VCaP (cell line): ENCODE results near the gene CD300A.

ENCODE experiments used
- H3K27ac ChIP-seq: fragments of 450-650 bp; 2 replicates; pipeline ENCODE4 v1.5.1; 2017
- CTCF ChIP-seq: fragments of 450-650 bp; conservative IDR thresholded peaks from 2 replicates; pipeline ENCODE4 v1.5.1; 2017; ENCODE audit warnings: mild to moderate bottlenecking, moderate library complexity

Gene CD300A

GRCh38 chr17:74452033-74452840 is 14.2 kb upstream of the CD300A start:
- TF ChIP-seq CTCF = no peak
- no peak overlapping the region for H3K27ac ChIP-seq

- H3K27ac ChIP-seq = peak overlapping the region; percentile 54; the same call in 1 of the 2 replicates
- TF ChIP-seq CTCF = no peak
Measured at GRCh38 chr17:74452841-74453661, 13.4 kb upstream of the CD300A start.

GRCh38 chr17:74453665-74454196 is 12.7 kb upstream of the CD300A start:
- TF ChIP-seq CTCF = no peak; the same call in 1 of the 2 replicates
- peak overlapping the region; percentile 54; the same call in 1 of the 2 replicates for H3K27ac ChIP-seq

GRCh38 chr17:74454197-74455024 is 12.0 kb upstream of the CD300A start:
- H3K27ac ChIP-seq = peak overlapping the region; percentile 54; the same call in 1 of the 2 replicates

GRCh38 chr17:74455025-74455545 is 11.3 kb upstream of the CD300A start:
- TF ChIP-seq CTCF = no peak
- no peak overlapping the region for H3K27ac ChIP-seq

More at GRCh38 chr17:74454197-74455024, 12.0 kb upstream of the CD300A start:
- TF ChIP-seq CTCF = peak; percentile 32; the same call in 1 of the 2 replicates

- no peak overlapping the region for H3K27ac ChIP-seq
- TF ChIP-seq CTCF = no peak
Measured at GRCh38 chr17:74455821-74456220, 10.6 kb upstream of the CD300A start.
